Mucosa of descending colon (tissue), 3 donors: ENCODE data around the gene SPATA1. TPM values are rescaled to one million over a fixed set of nuclear protein-coding genes. Genes with fewer than 3 reads are reported as not detected.
"Not testable (repeated sequence)": the region's sequence is repeated elsewhere in the genome, so short reads cannot be mapped to it uniquely, and the experiment has no call there.

Source experiments
- ATAC-seq: fragments of 200-7000 bp; cut with Tn5 transposase; one replicate; pipeline ENCODE4 v1.9.1; 2020; ENCODE audit warnings: mild to moderate bottlenecking, moderate library complexity
- DNase-seq, 3 donors: peaks; one replicate each; pipeline ENCODE4 v3.0.0-alpha.2; 2020
- H3K36me3 ChIP-seq: fragments of 200-600 bp; one replicate; pipeline ENCODE4 v1.8.0; 2021; ENCODE audit warnings: low read depth, mild to moderate bottlenecking
- H3K4me1 ChIP-seq: fragments of 200-600 bp; one replicate; pipeline ENCODE4 v1.8.0; 2021; ENCODE audit warnings: low read depth, mild to moderate bottlenecking
- H3K4me3 ChIP-seq: fragments of 200-600 bp; one replicate; pipeline ENCODE4 v1.8.0; 2021; ENCODE audit warnings: mild to moderate bottlenecking
- H3K9me3 ChIP-seq: fragments of 200-600 bp; one replicate; pipeline ENCODE4 v1.8.0; 2021; ENCODE audit warnings: mild to moderate bottlenecking
- intact Hi-C, 2 donors: fragments of 100-400 bp; cut with DNase I in 1 of 2; cut with micrococcal nuclease in 1 of 2; formaldehyde crosslinking; loops; one replicate each; pipeline versions ENCODE4 v1.11.0 to v1.11.1; 2022; cut with DNase I, micrococcal nuclease
- total RNA-seq, 3 donors: library from RNA; stranded (reverse); fragmentation: NEBNext Ultra II Directional in 2 of 3; extraction: Animal tissue kit (Norgen Biotek cat#: 25700) in 2 of 3; gene quantifications; one replicate each; pipeline versions ENCODE4 v1.2.1 to v1.2.4, GENCODE V29; 2021 to 2023
- TF ChIP-seq, protein P1 (sequence below): fragments of 200-600 bp; IDR thresholded peaks from one replicate; pipeline ENCODE4 v1.8.0; 2022; ENCODE audit warnings: antibody characterized with exemption, mild to moderate bottlenecking
- donor health status: DM: no; HTN: no; CAD: no; lungs with moderate emphysema.
- donor health status: DM: no; HTN: no; CAD: no.
- donor health status: DM: no; HTN: yes; CAD: no.

The SPATA1 gene
- total RNA-seq, 3 donors from 2014 or later: 2.0 to 3.8 (median 3.5) TPM

GRCh38 chr1:84505493-84506001, 639 bp upstream of the SPATA1 start:
- no peaks in the 10 kb centered on the region for H3K9me3 ChIP-seq
- DNase-seq: no peak
- peaks cover 28% of the 10 kb centered on the region for H3K4me1 ChIP-seq
- H3K4me3 ChIP-seq: peak overlapping the region; percentile 80
- H3K36me3 ChIP-seq: no peaks in the 10 kb centered on the region
- intact Hi-C loops: no loop called here
- peak; percentile 69 for ATAC-seq
- TF ChIP-seq, protein P1, sequence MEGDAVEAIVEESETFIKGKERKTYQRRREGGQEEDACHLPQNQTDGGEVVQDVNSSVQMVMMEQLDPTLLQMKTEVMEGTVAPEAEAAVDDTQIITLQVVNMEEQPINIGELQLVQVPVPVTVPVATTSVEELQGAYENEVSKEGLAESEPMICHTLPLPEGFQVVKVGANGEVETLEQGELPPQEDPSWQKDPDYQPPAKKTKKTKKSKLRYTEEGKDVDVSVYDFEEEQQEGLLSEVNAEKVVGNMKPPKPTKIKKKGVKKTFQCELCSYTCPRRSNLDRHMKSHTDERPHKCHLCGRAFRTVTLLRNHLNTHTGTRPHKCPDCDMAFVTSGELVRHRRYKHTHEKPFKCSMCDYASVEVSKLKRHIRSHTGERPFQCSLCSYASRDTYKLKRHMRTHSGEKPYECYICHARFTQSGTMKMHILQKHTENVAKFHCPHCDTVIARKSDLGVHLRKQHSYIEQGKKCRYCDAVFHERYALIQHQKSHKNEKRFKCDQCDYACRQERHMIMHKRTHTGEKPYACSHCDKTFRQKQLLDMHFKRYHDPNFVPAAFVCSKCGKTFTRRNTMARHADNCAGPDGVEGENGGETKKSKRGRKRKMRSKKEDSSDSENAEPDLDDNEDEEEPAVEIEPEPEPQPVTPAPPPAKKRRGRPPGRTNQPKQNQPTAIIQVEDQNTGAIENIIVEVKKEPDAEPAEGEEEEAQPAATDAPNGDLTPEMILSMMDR: no peak

DNA sequence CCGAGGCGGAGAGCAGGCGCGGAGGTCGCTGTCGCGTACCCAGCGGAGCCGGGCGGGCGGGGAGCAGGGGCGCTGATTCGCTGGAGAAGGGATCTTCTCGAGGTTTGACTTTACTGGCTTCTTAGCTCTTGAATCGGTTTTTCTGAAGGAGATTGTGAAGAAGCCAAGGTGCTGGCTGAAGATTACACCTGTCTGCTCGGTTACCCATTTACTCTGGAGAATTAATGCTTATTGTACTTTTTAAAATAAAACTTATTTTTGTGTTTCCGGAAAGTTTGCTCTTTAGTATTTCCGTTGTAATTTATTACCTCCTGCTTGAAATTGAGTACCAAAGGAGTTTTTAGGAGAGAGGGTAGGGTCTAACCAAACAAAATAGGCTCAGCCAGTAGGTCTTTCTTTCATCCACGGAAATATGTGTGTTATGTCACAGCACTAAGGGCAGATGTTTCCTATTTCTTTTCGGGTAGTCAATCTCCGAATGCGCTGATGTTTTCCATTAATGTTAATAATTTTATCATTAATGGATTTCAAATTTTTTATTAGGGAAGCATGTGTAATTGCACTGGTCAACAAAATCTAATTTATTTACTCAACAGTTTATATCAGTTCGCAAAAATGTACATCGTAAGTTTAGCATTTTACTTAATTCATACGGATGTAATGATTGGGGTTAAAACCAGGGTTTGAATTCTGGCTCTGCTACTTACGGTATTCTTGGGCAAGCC, 705 bp downstream of the SPATA1 start:
- H3K9me3 ChIP-seq: no peaks in the 10 kb centered on the region
- DNase-seq: no peak
- TF ChIP-seq, protein P1: no peak
- peaks cover 19% of the 10 kb centered on the region for H3K4me1 ChIP-seq
- no peak for ATAC-seq
- intact Hi-C loops: no loop called here
- no peaks in the 10 kb centered on the region for H3K36me3 ChIP-seq
- peak overlapping the region; percentile 80 for H3K4me3 ChIP-seq

- intact Hi-C loops, H3K9me3 ChIP-seq, DNase-seq, H3K36me3 ChIP-seq, H3K4me3 ChIP-seq, ATAC-seq: not testable (repeated sequence)
- peaks cover 17% of the 10 kb centered on the region for H3K4me1 ChIP-seq
These were observed 1.7 kb downstream of the SPATA1 start for GRCh38 chr1:84507887-84508286.

- Histone ChIP-seq H3K9me3 (no peaks in the 10 kb centered on the region), H3K4me1 (peaks cover 11% of the 10 kb centered on the region), H3K36me3 (no peaks in the 10 kb centered on the region), H3K4me3 (no peak overlapping the region)
- DNase-seq (no peak), ATAC-seq (no peak)
- intact Hi-C loops: no loop called here
- TF ChIP-seq, protein P1: no peak
These were observed 2.3 kb downstream of the SPATA1 start for GRCh38 chr1:84508510-84508909.

GRCh38 chr1:84509029-84509428, 2.8 kb downstream of the SPATA1 start:
- Histone ChIP-seq H3K4me1 (peaks cover 6% of the 10 kb centered on the region), H3K4me3 (no peak overlapping the region), H3K36me3 (no peaks in the 10 kb centered on the region), H3K9me3 (no peaks in the 10 kb centered on the region)
- intact Hi-C loops: no loop called here
- DNase-seq (no peak), ATAC-seq (no peak)
- TF ChIP-seq, protein P1: no peak

DNA sequence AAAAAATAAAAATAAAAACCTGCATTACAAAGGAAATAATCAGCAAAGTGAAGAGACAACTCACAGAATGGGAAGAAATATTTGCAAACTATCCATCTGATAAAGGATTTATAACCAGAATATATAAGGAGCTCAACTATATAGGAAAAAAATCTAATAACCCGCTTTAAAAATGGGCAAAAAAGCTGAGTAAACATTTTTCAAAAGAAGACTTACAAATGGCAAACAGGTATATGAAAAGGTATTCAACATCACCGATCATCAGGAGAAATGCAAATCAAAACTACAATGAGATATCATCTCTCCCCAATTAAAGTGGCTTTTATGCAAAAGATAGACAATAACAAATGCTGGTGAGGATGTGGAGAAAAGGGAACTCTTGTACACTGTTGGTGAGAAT, 4.0 kb downstream of the SPATA1 start:
- TF ChIP-seq, protein P1: no peak
- intact Hi-C loops: no loop called here
- Histone ChIP-seq H3K36me3 (no peaks in the 10 kb centered on the region), H3K4me1 (no peaks in the 10 kb centered on the region), H3K4me3 (no peak overlapping the region), H3K9me3 (no peaks in the 10 kb centered on the region)
- DNase-seq (no peak), ATAC-seq (no peak)
